SK-N-SH (cell line): ENCODE measurements around the gene PTPRD.

ENCODE experiments used
- CTCF ChIP-seq: fragments of 200-600 bp; sonication (generic); IDR thresholded peaks from 2 replicates; pipeline ENCODE4 v1.6.1; 2017; ENCODE audit warnings: antibody characterized with exemption, mild to moderate bottlenecking, moderate library complexity
- NRF1 ChIP-seq: IDR thresholded peaks from 2 replicates; pipeline ENCODE4 v1.6.1; 2012; ENCODE audit warnings: low read depth, mild to moderate bottlenecking, low read length
- POLR2AphosphoS5 ChIP-seq: IDR thresholded peaks from 2 replicates; pipeline ENCODE4 v1.6.1; 2012; ENCODE audit warnings: low read depth, low read length
- REST ChIP-seq: IDR thresholded peaks from 2 replicates; pipeline ENCODE4 v1.6.1; 2012; ENCODE audit warnings: mild to moderate bottlenecking, low read depth, low read length, moderate library complexity

- TF ChIP-seq CTCF (no peak), POLR2AphosphoS5 (no peak), REST (no peak), NRF1 (no peak)
These were observed 1250.5 kb downstream of the PTPRD start for GRCh38 chr9:9362332-9362731.
